Dermis microvascular lymphatic vessel endothelial cell (primary cell): ENCODE data around the gene RHOU. TPM values are rescaled to one million over a fixed set of nuclear protein-coding genes. Genes with fewer than 3 reads are reported as not detected.
"Not testable (repeated sequence)": the region's sequence is repeated elsewhere in the genome, so short reads cannot be mapped to it uniquely, and the experiment has no call there.

Experiments used
- DNase-seq, 2 donors: peaks; one replicate each; pipeline versions ENCODE4 v3.0.0 to v3.0.0-alpha.2; 2010; ENCODE audit warnings: low read depth in 2 of 2
- total RNA-seq: library from RNA; depleted of rRNA; stranded (reverse); fragments of >200 nt; gene quantifications from 2 replicates; pipeline ENCODE4 v1.2.1, GENCODE V29; 2014

The RHOU gene
- total RNA-seq, 1 donor from 2014 or later: 18.9 TPM

DNA sequence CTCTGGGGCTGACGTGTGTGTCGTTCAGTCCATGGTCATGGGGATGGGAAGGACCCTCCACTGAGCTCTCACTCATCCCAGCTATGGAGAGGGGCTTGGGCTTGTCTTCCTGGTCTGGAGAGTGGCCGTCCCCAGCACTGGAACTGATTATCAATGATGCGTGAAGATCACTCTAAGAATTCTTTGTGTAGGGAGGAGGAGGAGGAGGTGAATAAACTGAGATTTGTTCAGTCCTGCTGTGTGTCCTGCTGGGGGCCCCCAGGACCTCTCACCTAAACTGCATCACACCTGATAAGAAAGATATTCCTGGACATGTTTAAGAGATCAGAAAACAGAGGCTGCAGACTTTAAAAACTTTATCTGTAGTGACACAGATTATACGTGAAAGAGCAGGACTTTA, 21.2 kb downstream of the RHOU start:
- DNase-seq: no peak

DNA sequence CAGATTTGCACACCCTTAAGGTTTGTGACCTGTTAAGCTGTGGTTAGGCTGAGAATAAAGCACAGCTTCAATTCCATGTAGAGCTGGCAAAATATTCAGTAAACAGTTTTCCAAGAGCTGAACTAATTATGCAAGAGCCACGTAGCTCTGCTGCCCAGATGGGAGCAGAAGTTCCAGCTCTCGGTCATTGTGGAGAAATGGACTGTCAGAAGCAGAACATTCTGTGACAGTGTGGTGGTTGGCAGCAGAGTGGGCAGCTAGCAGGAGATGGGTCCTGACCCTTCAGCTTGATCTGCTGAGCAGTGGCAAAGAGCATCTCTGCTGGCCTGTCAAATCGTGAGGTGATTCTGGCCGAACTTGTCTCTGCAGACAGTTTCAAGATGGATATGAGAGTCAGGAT, 23.2 kb downstream of the RHOU start:
- DNase-seq: no peak

DNA sequence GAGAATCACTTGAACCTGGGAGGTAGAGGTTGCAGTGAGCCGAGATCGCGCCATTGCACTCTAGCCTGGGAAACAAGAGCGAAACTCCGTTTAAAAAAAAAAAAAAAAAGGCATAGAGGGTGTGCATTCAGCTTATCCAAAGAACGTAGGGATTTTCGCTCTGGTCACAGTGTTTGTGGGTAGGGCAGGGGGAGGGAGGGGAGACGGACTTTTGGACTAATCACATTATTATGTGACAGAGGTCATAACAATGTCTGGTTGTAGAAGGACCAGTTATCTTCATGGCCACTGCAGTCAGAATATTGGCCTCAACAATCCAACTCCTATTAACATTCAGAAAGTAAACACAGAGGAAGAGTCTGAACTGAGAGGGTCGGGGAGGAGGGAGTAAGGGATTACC, 25.7 kb downstream of the RHOU start:
- no peak for DNase-seq

DNA sequence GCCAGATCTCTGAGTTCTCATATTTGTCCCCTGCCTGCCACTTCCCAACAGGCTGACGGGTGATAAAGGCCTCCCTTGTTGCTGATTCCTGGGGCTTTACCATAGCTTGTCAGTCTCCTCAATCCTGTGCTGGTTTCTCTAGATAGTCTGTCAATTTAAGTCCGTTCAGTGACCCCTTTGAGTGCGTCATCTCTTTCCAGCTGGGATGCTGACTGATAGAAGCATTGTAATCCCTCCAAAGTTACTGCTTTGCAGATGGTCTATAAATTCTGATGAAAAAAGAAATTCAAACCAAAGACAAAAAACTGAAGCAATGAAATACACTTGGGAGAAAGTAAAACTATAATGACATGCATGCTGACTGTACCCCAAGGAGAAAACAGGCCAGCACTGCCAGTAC, 28.3 kb downstream of the RHOU start:
- no peak for DNase-seq

DNA sequence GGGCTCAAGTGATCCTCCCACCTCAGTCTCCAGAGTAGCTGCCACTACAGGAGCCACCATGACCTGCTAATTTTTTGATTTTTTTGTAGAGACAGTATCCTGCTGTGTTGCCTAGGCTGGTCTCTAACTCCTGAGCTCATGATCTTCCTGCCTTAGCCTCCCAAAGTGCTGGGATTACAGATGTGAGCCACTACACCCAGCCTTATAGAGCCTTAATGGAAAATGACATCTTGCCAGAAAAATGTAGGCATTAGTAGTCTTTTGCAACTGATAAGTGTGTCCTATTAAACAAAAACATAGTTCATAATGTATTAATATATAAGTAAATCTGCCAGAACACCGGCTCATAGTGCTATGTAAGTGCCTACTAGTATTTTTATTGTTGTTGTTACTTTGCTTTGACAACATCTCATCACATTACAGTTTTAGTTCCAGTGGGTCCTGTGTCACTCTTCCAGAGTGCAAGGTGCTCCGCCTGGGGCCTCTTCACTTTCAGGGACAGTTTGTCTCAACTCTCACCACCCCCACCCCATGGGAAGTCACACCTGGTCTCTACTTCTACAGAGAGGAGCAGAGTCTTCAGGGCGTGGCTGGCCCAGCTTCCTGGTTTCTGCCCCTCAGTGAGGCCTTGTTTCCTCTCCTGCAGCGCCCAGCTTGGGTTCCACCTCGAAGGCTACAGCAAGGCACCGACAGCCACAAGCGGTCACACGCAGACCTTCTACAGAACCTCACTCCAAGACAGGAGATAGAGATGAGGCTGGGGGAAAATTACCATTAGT, 30.1 kb downstream of the RHOU start:
- DNase-seq: no peak

DNA sequence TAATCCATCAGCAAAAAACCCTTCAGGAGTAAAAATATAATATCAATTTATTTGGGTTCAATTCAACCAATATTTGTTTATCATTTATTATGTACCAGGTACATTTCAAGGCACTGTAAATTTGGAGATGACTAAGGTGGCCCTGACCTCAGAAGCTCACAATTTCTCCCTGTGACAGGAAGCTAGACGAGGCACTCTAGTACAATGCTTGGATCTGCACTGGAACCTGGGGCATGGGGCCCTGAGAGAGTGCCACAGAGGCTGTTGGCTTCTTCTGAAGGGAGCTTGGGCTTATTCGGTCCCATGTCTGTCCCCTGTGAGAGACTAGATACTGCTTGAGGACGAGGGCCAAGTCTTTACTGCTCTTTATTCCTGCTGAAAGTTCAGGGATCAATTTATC, 31.5 kb downstream of the RHOU start:
- no peak for DNase-seq

DNA sequence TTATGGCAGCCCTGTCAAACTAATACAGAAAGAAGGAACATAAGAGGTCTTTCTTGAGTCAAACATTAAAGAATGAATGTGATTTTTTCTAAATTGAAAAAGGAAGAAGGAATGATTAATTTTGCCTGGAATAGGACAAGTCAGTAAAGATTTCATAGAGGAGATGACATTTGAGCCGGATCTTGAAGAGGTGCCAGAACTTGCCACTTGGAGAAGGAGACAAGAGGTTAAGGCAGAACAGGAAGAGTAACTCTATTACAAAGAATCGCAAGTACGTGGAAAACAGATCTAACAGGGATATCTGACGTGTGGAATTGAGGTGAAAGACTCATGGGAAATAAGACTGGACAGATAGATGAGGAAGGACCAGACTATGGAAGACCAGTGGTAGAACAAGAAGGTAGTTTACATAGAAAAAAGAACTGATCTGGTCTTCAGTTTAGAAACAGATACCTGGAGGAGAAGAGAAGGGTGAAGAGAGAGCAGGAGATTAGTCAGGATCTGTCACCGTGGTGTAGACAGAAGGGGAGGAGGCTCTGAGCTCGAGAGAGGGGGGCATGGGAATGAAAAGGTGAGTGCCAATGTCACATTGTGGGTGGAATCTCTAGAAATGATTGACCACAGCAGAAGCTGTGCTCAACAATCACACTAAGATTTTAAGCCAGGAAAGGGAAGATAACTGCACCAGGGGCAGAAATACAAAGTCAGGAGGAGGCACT, 32.5 kb downstream of the RHOU start:
- DNase-seq: no peak

DNA sequence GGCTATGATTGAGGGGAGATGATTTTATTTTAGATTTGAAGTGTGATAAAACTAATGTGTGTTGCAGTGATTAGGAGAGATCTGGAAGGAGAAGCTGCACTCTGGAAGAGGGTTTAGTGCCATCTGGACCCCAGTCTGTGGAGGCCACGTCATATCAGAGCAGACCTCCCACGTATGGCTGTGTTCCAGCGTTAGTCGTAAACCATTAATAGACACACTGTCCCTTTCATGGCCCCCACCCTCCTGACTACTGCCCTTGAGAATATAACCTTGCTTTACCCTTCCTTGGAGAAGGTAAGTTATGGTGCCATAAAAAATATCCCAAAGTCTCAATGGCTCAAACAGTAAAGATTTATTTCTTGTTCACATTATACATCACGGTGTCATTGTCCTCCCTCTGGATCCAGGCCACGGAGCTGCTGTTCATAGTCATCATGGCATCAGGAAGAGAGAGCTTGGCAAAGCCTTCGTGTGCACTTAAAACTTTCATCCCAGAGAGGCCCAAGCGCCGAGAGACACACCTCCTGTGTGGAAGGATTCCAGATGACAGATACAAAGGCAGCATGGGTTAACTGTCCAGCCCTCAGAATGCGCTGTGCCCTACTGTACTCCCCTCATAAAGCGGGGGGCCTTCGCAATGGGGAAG, 33.2 kb downstream of the RHOU start:
- no peak for DNase-seq

DNA sequence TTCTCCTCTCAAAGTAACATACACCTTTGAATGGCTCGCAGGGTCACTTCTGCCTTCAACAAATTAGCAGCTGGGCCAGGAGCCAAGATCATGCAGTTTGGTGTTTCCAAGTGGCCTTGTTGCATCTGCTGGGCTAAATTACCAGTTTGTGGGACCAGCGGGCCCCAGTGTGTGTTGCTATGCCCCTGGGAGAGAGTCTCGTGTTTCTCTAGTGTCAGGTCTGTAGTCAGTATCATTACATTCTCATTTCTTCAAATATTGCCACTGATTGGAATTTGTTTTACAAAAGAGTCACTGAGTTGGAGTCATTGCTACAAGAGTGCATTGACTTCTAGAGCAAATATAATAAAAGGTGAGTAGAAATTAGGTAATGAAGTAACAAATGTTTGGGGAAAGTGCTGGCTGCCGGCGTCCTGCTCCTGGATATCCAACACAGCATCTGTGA, 35.5 kb downstream of the RHOU start:
- DNase-seq: no peak

DNA sequence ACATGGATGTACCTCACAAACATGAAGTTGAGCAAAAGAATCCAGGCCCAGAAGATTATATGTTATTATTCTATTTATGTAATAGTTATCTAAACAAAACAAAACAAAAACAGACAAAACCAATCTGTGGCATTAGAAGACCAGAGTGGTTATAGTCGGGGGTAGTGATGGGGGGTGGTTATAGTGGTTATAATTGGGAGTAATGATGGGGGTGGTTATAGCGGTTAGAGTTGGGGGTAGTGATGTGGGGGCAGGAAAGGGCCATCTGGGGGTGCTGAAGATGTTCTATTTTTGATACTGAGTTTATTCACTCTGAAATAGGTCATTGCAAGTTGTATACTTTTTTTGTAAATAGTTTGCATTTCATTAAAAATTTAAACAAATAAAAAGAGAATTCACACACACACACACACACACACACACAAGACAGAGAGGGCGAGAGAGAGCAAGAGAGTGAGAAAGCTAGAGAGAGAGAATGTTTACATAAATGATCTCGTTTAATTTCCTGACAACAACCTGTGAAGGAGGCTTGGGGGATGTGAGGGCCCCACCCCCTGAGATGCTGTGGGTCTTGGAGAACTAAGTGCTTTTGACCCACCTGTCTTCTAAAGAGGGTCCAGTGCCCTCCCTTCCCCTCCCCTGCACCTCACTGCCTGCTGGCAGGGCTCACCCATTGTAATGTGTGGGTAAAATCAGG, 37.4 kb downstream of the RHOU start:
- DNase-seq: no peak

DNA sequence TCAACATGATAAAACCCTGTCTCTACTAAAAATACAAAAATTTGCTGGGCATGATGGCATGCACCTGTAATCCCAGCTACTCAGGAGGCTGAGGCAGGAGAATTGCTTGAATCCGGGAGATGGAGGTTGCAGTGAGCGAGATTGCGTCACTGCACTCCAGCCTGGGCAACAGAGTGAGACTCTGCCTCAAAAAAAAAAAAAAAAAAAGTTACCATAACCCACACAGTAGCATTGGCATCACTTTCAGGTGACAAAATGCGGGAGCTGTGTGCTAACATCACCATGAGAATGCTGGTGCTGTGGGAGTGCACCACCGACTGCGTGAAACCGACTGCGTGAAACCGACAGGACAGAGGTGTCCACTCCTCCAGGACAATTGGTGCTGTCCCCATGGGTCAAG, 40.7 kb downstream of the RHOU start:
- not testable (repeated sequence) for DNase-seq

DNA sequence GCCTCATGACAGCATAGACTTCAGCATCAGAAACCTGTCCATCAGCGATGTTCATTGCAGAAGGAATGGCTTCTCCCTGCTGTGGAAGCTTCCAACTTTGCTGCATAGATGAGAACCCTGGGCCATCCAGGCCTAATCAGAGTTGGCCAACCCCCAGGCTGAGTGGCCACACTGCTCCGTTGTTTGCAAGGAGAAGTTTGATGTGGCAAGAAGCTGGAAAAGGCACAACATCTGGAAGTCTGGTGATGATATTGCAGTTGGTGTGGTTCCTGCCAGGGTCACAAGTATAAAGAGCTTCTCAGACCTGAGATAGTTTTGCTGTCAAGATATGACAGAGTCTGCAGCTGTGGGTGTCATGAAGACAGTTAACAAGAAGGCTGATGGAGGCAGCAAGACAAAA, 41.2 kb downstream of the RHOU start:
- no peak for DNase-seq

DNA sequence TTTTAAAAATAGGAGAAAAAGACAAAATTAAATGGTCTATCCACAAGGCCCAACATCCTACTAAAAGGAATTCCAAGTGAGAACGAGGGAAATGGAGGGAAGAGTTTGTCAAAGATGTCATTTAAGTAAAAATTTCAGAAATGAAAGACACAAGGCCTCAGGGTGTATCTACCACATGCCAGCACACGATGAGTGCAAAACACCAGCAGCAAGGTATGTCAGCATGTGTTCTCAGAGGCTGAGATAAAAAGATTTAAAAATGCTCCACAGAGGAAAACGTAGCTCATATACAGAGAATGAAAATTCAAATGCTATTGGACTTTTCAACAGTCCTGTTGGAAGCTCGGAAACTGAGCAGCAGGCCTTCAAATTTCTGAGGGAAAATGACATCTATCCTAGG, 42.0 kb downstream of the RHOU start:
- DNase-seq: no peak

DNA sequence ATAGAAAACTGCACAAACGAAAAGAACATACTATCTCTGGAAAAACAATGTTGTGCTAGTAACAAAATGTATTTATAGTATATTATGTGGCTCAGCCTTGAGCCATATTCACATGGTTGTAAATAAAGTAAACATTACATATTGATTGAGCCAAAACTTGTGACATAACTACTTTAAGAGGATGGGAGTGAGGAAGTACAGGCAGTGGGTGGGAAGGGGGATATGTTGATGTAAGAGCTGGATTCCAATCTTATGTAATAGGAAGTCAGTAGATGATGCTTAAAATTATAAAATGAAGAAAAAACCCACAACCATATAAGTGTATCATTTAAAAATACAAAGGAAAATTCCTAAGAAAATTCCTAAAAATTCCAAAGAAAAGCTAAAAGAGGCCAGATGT, 42.7 kb downstream of the RHOU start:
- no peak for DNase-seq

DNA sequence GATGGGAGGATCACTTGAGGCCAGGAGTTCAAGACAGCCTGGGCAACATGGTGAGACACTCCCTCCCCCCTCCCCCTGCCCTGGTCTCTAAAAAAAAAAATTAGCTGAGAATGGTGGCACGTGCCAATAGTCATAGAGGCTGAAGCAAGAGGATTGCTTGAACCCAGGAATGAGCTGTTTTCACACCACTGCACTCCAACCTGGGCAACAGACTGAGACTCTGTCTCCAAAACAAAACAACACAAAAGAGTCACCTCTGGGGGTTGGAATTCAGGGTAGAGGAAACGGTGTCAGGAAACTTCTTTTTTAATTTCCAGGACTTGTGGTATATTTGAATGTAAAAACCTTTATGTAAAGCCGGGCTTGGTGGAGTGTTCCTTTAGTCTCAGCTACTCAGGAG, 43.2 kb downstream of the RHOU start:
- DNase-seq: peak; percentile 8 to 77

DNA sequence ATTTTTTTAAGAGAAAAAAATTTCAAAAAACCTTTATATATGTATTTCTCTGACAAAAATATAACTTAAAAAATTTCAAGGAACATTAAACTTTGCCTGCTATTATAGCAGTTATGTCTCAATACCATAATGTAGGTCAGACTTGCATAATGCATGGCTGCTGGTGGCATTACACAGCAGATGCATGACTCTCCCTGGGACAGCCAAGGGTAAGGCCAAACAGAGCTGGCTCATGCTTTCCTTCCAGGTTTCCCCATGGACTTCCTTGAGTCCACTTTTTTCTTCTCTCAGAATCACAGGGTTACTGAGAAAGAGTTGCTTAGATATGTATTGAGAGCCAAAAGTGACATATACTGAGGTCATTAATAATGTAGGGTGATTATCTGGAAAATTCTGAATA, 43.7 kb downstream of the RHOU start:
- no peak for DNase-seq

DNA sequence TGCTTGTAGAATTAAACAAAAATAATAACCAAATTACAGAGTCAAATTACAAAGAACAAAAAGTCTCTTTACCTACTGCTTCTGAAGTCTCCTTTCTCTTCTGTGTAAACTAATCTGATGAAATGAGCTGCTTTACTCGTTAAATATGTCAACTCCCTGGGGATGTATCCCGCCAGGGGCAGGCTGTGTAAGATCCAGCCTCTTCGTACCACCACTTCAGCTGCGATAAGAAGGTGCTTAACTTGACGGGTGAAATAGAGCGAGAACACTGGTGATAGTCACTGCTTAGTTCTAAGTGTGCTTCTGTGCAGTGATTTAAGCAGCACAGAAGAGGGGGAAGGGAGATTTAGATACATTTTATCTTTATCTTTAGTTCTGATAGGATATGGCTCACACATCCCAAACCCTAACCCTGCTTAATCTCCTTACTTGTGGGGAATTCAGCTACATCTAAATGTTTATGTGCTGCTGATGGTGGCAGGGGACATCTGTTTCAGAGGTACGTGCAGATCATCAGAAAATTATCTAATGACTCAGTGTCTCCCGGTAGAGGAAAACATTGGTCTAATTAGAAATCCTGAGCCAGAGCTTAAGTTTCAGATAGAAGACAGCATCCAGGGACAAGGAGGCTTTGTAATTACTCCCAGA, 46.0 kb downstream of the RHOU start:
- no peak for DNase-seq

DNA sequence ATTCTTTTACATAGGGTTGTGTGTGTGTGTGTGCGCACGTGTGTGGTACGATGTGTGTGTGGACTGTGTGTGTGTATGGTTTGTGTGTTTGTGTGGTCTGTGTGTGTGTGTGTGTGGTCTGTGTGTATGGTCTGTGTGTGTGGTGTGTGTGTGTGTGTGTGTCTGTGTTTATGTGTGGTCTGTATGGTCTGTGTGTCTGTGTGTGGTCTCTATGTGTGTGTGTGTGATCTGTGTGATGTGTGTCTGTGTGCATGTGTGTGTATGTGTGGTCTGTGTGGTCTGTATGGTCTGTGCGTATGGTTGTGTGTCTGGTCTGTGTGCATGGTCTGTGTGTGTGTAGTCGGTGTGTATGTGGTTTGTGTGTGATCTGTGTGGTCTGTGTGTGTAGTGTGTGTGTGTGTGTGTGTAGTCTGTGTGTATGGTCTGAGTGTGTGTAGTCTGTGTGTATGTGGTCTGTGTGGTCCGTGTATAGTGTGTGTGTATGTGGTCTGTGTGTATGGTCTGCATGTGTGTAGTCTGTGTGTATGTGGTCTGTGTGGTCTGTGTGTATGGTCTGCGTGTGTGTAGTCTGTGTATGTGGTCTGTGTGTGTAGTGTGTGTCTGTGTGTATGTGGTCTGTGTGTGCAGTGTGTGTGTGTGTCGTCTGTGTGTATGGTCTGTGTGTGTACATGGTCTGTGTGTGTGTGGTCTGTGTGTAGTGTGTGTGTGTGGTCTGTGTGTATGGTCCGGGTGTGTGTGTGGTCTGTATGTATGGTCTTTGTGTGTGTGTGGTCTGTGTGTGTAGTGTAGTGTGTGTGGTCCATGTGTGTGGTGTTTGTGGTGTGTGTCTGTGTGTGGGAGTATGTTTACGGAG, 46.8 kb downstream of the RHOU start:
- no peak for DNase-seq

DNA sequence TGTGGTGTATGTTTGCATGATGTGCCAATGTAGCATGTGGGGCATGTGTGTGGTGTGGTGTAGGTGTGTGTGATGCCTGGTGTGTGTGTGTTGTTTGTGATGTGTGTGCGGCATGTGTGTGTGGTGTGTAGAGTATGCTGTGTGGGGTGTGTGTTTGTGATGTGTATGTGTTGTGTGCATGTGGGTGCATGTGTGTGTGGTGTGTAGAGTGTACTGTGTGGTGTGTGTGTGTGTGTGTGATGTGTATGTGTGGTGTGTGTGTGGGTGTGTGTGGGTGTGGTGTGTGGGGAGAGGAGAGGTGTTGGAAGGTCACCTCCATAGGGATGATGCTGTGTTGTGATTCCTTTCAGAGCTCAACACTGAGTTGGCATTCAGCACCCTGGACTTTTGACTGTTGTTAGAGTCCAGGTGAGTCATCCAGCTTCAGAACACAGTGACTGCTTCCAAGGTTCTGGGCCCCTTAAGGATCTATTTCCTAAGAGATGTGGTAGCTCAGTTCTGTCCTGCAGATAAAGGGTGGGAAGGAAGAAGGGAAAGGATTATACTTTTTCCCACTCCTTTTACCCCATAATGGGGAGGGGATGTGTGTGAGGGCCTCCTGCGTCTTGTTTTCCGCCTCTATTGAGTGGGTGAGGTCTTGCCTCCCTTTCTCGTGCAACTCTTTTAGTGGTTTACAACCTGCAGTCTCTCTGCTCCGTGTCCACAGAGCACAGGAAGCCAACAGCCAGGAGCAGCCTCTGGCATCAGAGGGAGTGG, 47.6 kb downstream of the RHOU start:
- no peak for DNase-seq
